Stimulated activated CD8-positive, alpha-beta memory T cell treated with anti-CD3 and anti-CD28 coated beads, Interleukin-12 subunit alpha, Interleukin-12 subunit beta, amount 100 ng/mL, for 1 hour (primary cell): ENCODE results near the gene GNAI3.
A peak's percentile ranks its signal among the peaks of the same experiment; 100 is the strongest.

ENCODE experiments used
- DNase-seq: peaks from one replicate; pipeline ENCODE4 v3.0.0-alpha.2; 2020; ENCODE audit warnings: low read depth

Gene GNAI3

DNA sequence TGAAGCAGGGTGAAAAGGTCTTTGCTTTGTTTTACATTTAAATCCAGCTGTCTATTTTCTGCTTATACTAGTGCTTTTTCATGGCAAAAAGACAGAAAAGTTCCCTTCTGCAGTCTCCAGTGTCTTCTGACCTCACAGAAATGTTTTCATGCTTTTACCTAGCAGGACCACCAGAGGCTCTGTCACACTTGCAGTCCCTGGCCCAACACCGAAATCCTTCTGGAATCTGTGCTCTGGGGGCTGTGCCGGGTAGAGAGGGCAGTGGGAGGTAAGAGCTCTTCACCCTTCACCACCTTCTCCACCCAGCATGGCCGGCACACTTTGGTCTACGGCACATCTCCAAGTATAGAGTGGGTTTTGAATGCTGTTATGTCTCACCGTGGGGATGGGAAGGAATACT is 50.2 kb downstream of the GNAI3 start:
- no peak for DNase-seq

DNA sequence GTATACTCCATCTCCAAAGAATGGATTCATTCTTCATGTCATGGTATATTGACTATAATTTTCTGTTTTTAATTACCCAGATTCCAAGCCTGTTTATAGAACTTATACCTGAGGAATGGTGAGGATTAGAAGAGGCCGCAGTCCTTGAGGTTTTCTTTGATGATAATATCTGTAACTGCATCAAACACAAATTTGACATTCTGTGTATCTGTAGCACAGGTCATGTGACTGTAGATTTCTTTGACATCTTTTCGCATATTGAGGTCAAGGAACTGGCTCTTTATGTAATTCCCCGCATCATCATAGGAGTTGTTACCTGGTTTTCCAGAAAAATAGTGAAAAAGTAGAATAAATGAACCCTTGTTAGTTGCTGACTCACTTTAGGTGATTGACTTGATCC is 54.8 kb downstream of the GNAI3 start:
- DNase-seq = no peak

DNA sequence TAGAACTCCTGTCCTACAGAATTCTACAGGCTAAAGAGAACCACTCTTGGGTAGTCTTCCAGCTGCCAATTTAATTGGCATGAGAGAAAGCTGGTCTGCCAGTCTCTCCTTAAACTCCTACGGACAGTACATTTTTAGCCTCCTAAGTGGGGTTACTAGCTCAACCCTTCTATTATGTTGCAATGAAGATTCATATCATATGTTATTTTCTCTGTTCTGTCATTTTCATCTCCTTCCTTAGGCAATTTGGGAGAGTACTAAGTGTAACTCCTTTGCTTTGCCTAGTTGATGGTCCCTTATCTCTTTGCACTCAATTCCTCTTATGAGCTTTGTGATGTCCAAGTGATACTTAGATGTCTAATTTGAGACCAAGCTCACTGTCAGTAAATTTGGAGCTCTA is 57.0 kb downstream of the GNAI3 start:
- no peak for DNase-seq

DNA sequence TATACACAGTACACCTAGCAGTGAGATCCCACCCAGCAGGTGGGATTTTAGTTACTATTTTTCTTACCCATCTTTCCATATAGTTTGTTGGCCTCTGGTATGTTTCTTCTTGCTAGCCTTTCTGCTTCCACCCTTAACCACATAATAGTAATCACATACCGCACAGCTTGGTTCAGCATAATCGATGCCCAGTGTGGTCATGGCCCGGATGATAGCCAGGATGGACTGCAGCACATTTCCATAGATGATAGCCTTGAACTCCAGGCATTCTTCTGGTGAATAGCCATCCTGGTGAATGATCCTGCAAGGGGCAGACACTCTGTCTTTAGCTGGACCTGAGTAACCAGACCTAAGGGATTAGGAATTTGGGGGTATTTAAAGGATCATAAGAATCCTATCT is 61.5 kb downstream of the GNAI3 start:
- DNase-seq = no peak

DNA sequence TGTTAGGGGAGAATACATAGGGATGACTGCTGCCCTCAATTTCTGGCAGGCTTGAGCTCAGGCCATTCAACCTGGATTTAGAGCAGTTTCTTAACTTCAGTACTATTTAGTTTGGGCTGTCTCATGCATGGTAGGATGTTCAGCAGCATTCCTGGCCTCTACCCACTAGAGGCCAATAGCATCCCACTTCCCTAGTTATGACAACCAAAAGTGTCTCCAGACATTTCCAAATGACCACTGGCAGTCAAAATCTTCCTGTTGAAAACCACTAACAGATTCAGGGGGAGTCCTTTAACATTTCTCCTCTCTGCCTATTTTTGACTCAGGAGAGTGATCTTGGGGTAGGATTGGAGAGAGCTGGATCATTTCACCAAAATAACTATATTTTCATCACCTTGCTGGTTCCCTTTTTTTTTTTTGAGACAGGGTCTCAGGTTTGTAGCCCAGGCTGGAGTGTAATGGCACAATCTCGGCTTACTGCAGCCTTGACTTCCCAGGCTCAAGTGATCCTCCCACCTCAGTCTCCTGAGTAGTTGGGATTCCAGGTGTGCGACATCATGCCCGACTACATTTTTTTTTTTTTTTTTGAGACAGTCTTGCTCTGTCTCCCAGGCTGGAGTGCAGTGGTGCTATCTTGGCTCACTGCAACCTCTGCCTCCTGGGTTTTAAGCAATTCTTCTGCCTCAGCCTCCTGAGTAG is 62.3 kb downstream of the GNAI3 start:
- DNase-seq = no peak

DNA sequence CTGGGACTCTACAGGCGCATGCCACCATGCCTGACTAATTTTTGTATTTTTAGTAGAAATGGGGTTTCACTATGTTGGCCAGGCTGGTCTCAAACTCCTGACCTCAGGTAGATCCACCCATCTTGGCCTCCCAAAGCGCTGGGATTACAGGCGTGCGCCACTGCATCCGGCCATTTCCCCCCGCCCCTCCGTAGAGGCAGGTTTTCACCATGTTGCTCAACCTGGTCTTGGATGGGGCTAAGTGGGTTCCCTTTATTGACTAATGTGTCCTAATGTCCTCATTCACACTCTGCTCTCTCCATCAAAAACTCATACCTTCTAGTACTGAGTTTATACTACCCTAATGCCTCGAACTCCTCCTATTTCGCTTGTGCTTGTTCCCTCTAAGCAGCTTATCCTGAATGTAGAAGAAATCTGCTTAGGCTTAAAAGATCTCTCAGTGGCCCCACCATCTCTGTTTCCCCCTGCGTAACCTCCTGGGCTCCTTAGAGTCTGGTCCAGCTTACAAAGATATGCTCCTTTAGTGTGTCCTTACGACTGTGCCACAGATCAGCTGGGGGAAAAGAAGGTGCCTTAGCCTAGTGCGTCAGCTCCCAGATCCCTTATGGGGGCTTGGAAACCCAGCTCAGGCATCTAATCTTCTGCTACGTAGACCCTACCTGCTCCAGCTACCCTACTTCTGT is 63.0 kb downstream of the GNAI3 start:
- no peak for DNase-seq

DNA sequence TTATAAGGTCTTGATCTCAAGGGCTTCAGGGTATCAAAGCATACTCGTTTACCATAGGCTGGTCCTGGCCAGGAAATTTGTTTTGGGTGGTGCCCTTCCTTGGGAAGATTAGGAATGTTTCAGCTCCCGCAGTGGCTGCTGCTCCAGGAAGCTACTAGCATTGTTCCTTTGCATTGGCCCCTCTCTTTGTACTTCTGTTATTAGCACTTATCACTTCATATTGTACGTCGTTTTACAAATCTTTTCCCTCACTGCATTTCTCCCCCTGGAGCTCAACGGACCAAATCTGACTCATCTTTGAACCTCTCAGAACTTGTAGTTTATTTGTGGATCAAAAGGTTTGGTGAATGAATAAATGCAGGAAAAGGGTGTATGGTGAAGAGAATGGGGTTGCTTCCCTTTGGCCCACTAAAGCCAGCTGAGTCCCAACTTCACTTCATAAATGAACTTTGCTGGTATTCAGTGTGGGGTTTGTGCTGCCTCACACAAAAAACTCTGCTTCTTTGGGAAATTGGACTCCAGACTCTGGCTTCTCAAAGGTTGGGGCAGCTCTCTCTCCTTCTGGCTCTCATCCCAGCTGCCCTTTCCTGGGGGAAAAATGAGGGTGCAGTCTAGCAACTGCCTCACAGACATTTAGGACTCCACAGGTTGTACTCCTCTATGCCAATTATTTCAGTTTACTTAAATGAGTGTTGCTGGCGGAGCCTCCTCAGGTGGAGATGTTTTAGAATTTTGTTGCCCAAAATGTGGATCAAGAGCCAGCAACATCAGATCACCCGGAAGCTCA is 65.1 kb downstream of the GNAI3 start:
- no peak for DNase-seq

DNA sequence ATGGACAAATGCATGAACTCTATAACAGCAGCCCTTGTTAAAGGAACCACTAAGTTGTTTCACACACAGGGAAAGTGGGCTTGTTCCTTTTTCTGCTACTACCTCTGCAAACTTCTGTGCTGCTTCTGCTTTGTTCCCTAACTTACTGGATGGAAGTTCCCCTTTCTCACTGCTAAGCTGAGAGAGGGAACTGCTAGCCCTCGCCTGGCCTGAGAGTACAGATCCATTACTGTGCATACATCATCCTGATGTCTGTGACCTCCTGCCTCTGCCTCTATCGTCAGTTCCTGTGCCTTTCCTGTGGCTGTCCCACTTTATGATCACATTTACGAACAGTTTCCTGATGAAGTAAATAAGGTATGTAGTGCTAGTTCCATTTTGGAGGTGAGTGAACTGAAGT is 67.5 kb downstream of the GNAI3 start:
- DNase-seq = no peak

DNA sequence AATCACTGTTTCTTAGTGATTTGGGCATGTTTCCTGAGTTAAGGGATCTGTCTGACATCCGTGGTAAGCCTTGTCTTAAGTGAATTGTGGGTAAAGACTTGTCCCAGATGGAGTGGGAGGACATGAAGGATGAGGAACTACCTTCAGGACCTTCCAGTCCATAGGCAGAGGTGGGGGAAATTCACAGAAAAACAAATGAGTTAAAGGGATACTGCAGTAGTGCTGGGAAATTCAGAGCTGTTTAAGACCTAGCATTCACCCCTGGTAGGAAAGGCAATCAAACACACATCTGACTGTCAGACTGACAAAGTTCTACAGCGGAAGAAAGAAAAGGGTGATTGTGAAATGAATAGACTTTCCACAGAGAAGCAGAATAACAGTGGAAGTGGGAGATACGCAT is 68.0 kb downstream of the GNAI3 start:
- no peak for DNase-seq

DNA sequence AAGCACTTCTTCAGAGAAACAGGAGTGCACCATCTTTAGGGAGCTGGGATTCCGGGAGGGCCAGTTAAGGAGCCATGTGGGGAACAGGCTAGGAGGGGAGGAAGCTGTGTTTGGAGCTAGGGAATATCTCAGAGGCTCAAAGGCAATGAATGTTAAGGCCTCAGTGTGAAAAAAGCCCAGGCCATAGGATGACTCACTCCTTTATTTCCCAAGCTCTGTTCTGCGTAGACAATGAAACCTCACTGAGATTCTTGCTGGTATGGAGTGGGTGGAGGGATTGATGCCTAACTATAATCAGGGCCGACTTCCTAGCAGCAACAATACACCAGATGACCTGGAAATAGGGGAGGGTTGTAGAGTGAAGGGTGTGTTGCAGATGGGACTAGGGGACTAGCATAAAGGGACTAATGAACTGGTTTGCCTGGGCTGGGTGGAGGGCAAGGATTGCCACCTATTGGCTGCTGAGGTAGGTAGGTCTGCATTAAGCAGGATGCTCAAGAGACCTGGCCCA is 68.9 kb downstream of the GNAI3 start:
- no peak for DNase-seq

DNA sequence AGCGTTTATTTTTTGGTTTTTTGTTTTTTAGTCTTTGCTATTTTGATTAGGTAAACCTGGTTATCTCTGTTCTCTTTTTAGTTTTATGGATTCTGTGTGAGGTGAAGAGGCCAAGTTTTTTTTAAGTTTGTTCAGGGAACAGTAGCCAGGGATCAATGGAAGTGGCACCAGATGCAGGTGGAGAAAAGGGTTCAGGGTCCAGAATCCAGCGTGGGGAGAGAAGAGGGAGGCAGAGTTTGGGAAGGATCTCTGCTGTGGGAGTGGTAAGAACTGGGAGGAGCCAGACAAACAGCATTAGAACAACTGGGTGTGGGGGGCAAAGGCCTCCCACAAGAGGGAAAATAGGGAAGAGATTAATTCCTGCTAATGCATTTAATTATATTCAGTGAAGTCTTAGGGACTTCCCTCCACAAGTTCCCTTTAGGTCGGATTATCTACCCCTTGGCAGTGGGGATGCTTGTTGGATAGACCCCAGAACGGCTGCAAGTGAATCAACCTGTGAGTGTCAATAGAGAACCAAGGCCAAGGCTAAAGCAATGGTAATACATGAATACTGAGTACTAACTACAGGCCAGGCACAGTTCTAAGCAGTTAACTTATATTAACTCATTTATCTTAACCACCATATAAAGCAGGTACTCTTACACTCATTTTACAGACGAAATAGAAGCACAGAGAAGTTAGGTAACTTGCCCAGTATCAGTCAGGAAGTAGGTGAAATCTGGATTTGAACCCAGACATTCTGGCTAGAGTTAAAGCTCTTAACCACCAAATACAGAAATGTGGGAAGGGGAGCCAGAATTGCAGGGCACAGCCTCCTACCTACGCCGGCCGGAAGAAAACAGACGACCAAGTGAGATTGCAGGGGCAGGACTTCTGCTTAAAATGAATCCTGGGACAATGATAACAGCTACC is 70.5 kb downstream of the GNAI3 start:
- DNase-seq = no peak

DNA sequence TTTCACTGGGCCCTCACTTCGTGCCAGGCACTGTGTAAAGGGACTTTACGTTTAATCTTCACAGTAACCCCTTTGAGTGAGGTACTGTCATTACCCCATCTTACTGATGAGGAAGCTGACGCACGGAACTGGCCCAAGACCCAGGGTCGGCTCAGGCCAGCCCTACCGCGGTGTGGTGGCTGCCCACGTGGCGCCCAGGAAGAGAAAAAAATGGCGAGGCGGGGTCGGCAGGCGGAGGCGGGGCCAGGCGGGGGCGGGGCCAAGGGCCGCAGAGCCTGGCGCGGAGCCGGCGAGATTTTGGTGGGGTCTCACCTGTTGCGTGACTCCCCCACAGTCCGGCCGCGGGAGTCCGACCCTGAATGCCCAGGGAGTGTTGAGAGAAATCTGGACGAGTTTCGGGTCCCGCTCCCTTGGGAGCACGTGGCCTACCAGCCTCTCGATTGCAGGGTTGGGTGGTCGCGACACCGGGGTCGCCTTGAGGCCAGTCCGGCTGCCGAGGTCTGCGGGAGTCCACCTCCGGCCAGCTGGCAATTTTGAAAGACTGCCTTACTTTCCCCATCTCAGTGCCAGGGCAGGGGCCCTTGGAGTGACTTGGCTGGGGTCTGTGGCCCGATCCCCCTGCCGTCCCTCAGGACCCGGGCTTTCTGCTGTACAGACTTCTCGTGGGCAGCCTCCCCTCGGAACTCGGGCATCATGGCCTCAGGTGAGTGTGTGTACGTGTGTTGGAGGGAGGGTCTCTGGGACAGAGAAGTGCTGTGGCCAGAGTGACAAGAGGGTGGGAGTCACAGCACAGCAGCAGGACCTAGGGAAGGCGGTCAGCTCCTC is 71.4 kb downstream of the GNAI3 start, which contains the start of the genes AMPD2 and GNAT2:
AMPD2 (plus strand) TSS at position 262 of the 825 bp plus-strand sequence. CDS start 1,339 bp downstream, outside the sequence.
GNAT2 (minus strand) TSS at position 41 of the 825 bp plus-strand sequence. CDS start 6,746 bp downstream, outside the sequence.
- peak; percentile 52 for DNase-seq

DNA sequence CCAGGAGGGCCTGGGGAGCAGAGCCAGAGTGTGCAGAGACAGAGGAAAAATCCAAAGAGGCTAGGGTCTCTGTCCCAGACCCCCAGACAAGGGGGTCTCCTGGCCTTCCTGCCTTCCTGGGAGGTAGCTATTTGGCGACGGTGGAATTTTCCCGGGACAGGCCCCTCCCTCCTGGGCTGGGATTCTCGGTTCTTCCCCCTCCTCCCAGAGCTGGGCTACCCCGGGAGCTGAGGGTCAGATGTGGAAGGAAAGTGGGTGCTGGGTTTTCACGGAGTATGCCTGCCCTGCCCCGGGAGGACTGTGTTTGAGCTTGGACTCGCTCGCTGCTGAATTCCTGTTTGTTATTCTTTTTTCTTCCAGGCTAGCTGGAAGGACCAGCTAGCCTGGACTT is 72.0 kb downstream of the GNAI3 start:
- no peak for DNase-seq

DNA sequence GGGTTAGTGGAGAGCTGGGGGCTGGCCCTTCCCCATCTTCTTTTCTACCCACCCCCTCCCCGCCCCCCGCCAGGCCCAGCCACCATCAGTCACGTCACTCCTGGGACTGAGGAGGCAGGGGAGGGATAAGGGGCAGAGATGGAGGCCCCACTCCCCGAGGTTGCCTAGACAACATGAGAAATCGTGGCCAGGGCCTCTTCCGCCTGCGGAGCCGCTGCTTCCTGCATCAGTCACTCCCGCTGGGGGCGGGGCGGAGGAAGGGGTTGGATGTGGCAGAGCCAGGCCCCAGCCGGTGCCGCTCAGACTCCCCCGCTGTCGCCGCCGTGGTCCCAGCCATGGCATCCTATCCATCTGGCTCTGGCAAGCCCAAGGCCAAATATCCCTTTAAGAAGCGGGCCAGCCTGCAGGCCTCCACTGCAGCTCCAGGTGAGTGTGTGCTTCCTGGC is 72.4 kb downstream of the GNAI3 start:
- peak; percentile 94 for DNase-seq

DNA sequence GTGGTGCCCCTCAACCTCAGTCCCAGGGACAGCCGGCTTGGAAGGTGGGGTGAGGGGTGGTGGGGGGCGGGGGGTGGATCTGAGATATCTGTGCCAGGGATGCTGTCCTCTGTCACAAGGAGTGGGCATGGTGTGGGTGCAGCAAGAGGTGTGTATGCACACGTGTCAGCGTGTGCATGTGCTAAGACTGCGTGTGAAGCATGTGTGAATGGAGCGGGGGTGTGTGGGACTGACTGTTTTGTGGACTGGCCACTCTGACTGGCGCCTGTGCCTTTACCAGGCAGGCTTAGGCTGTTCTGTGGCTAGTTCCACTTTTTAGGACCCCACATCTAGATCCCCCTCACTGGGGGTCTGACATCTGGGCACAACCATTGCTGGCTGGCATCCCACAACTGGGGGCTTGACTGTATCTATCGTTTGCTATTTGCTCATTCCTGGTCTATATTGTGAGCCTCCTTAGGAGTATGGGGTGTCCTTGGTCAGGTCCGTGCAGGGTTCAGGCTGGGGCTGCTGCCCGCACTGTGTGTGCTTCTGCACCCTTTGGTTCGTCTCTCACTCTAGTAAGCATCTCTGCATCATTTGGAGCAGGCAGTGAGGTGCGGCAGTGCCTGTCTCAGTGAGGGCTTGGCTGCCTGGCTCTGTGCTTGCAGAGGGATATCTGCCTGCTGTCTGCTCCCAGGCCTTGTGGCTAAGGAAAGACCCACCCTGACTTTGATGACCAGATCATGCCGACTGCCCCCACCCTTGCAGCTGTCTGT is 73.1 kb downstream of the GNAI3 start:
- DNase-seq = no peak

DNA sequence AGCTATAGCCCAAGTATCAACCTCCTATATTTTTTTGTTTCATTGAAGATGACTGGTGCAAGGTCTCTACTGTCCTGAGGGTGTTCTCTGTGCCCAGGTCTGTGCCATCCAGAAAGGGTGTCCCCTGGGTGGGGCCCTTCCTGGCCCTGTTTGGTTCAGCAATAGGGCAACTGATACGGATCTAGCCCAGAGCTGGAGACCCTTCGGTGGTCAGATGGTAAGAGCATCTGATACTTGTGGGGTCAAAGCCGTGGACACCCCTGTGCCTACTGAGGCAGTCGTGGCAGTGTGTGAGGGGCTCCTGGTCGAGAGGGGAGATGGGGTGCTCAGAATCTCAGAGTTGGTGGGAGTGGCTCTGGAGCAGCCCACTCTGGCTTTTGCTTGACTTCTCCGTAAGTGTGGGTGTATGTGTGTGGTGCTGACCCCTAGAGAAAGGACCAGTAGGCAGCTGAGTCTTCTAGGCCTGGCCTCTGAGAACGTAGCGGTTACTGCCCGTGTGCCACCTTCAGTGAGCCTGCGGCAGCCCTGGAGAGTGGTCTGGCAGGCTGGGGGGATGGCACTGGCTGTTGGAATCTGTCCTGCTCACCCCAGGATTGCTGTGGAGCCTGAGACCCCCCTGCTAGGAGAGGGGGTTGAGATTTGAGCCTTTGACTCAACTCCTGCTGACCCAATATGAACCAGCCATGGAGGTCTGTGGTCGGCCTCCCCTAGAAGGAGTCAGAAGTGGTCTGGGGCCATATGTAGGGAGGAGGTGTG is 73.9 kb downstream of the GNAI3 start:
- DNase-seq = no peak

DNA sequence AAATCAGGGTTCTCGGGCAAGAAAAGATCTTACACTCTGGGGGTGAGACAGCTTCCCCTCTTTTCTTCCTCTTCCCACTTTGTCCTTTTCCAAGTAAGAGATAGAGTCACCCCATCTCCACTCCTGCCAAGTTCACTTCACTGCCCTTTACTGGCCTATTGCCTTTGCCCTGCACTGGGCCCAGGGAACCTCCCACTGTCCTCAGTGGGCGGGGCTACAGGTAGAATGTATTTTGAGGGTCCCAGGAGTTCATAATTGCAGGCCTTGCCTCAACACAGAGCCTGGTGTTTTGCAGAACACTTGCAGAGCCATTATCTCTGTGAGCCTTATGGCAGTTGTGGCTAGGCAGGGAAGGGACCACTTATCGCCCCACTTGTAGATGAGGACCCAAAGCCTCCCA is 74.5 kb downstream of the GNAI3 start:
- DNase-seq = no peak

DNA sequence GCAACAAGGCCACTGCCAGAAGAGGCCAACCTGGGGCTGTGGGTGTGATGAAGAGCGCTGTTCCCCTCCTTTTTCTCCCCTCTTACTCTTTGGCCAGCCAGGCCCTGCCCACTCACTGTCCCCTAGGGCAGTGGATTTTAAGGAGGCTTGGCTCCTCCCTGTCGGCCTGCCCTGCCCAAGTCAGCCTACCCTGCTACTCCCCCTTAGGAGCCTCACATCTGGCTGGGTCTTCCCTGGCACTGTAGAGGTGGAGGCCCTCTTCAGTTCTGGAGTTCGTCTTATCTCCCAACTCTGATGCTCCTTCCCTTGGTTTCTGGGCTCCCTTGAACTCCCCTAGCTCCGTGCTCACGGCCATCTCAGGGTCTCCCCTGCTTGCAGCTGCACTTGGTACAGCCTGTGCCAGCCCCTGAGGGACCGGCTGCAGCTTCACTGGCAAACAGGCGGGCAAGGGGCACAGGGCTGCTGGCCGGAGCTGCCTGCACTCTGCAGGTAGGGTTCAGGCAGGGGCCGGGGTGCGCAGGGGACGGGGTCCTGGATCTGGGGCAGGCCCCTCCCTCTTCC is 75.3 kb downstream of the GNAI3 start:
- DNase-seq = no peak
